Measurements from ENCODE around the gene CHSY1. TPM values are rescaled to one million over a fixed set of nuclear protein-coding genes. Genes with fewer than 3 reads are reported as not detected.
A peak's percentile ranks its signal among the peaks of the same experiment; 100 is the strongest.

Gene CHSY1
- total RNA-seq, 4 donors from 2014 or later: 8.8 to 19.3 (median 11.4) TPM

DNA sequence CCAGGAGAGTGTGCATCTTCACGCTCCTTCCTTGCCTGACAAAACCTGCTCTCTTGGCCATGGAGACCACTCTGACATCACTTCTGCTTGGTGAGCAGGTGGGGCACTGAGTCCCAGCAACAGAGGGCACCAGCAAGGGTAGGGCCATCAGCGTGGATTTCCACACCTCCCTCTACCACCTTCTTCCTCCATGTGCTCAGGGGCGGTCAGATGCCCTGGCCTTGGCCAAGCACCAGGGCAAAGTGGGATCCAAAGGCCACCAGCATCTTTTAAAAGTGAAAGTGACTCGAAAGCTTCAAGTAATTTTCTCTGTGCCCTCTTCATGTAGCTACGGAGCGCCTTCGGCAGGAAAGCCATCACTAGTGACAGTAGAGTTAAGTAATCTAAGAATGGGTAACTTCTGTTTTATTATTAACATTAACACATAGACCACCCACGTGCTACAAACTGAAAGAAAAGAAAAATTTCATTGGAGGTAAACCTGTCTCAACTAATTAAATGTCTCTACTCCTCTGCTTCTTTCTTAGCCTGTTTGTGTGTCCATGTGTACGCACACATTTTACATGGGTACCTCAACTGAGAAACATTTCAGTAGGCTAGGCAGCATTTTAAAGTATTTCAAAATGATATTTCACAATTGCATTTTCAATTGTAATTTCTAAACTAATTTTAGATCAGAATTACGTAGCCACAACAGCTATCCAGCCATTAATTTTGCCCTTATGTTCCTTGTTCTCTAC lies 57.9 kb downstream of the CHSY1 start:
- intact Hi-C loops (cut with DNase I): no loop called here
- H3K36me3 ChIP-seq: no peaks in the 10 kb centered on the region

DNA sequence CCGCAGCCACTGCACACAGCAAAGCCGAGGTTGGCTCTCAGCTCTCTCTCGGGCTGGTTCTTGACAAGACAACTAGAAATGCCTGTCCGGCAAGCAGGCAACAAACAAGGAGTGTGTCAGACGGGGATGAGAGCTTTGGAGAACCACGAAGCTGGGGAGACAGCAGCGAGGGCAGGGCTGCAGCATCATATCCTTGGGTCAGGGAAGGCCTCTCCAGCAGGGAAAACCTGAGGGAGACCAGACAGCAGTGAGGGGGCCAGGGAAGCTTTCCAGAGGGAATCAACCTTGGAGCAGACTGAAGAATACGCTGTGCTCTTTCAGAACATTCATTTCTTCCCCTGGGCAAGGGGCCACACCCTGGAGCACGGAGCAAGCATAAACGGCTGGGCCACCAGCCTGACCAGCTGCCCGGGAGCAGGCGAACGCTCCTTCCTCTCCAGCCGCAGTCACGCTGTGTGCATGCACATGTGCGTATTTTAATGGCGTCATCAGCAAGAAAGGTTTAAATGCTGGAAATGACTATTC lies 58.7 kb downstream of the CHSY1 start:
- H3K4me3 ChIP-seq: peak overlapping the region in 3 of 4 donors; percentile 3 to 28 (median 6)
- TF ChIP-seq POLR2A (IDR thresholded peaks at IDR 0.05): no peak
- TF ChIP-seq, protein P1, sequence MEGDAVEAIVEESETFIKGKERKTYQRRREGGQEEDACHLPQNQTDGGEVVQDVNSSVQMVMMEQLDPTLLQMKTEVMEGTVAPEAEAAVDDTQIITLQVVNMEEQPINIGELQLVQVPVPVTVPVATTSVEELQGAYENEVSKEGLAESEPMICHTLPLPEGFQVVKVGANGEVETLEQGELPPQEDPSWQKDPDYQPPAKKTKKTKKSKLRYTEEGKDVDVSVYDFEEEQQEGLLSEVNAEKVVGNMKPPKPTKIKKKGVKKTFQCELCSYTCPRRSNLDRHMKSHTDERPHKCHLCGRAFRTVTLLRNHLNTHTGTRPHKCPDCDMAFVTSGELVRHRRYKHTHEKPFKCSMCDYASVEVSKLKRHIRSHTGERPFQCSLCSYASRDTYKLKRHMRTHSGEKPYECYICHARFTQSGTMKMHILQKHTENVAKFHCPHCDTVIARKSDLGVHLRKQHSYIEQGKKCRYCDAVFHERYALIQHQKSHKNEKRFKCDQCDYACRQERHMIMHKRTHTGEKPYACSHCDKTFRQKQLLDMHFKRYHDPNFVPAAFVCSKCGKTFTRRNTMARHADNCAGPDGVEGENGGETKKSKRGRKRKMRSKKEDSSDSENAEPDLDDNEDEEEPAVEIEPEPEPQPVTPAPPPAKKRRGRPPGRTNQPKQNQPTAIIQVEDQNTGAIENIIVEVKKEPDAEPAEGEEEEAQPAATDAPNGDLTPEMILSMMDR (IDR thresholded peaks at IDR 0.05): no peak
- WGBS, 2 donors: 14 to 64% methylated on average over 15 to 17 of the region's 17 CpGs
- H3K27me3 ChIP-seq: no peaks in the 10 kb centered on the region
- peaks cover 16 to 78% (median 31%) of the 10 kb centered on the region in 3 donors for H3K4me1 ChIP-seq
- intact Hi-C loops (cut with DNase I): no loop called here
- H3K27ac ChIP-seq: peak overlapping the region; percentile 62 to 78 (median 74)
- no peak for DNase-seq
- H3K36me3 ChIP-seq: no peaks in the 10 kb centered on the region
- no peaks in the 10 kb centered on the region for H3K9me3 ChIP-seq

More for the DNA sequence above, 57.9 kb downstream of the CHSY1 start:
- WGBS, 2 donors: 60 to 85% methylated on average over 10 of the region's 10 CpGs
- Histone ChIP-seq H3K27ac (peak overlapping the region; percentile 62 to 78 (median 74)), H3K27me3 (no peaks in the 10 kb centered on the region), H3K4me3 (peak overlapping the region in 2 of 4 donors; percentile 3 to 28), H3K9me3 (no peaks in the 10 kb centered on the region), H3K4me1 (peaks cover 20 to 78% (median 35%) of the 10 kb centered on the region in 3 donors)
- DNase-seq: no peak
- TF ChIP-seq, protein P1 (IDR thresholded peaks at IDR 0.05): no peak
- TF ChIP-seq POLR2A (IDR thresholded peaks at IDR 0.05): no peak

DNA sequence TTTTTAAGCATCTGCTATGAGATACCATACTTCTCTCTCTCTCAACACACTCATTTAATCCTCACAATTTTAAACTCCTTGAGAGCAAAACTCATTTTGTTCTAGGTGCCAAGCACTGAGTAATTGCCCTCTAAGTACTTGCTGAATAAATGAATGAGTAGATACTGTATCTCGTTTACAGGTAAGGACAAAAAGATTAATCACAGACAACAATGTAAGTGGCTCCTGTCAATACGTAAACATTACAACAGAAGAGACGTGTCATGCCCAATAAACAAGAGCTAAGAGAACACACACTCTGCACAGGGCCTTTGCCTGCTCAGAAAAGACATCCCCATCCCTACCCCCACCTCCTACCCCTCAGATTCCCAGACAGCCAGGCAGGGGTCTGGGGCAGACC lies 59.8 kb downstream of the CHSY1 start:
- no peaks in the 10 kb centered on the region for H3K27me3 ChIP-seq
- H3K4me1 ChIP-seq: peaks cover 16 to 83% (median 33%) of the 10 kb centered on the region in 3 donors
- H3K9me3 ChIP-seq: no peaks in the 10 kb centered on the region
- peak overlapping the region in 3 of 4 donors; percentile 72 to 78 (median 77) for H3K27ac ChIP-seq
- intact Hi-C loops (cut with DNase I): no loop called here
- H3K4me3 ChIP-seq: no peak overlapping the region
- DNase-seq: no peak
- H3K36me3 ChIP-seq: no peaks in the 10 kb centered on the region
- 53 to 61% methylated on average over 3 of the region's 3 CpGs for WGBS, 2 donors
- no peak for TF ChIP-seq POLR2A (IDR thresholded peaks at IDR 0.05)
- TF ChIP-seq, protein P1 (IDR thresholded peaks at IDR 0.05): no peak

DNA sequence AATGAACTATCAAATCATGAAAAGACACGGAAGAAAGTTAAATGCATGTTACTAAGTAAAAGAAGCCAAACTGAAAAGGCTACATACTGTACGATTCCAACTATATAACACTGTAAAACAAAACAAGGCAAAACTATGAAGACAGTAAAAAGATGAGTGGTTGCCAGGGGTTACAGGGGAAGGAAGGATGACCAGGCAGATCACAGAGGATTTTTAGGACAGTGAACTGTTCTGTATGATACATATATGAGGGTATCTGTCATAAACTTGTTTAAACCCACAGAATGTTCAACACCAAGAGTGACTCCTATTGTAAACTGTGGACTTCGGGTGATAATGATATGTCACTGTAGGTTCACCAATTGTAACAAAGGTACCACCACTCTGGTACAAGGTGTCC lies 60.6 kb downstream of the CHSY1 start:
- 66 to 77% methylated on average over 3 of the region's 3 CpGs for WGBS, 2 donors
- Histone ChIP-seq H3K36me3 (no peaks in the 10 kb centered on the region), H3K4me3 (no peak overlapping the region), H3K27ac (no peak overlapping the region), H3K4me1 (peaks cover 16 to 92% (median 35%) of the 10 kb centered on the region in 3 donors), H3K27me3 (no peaks in the 10 kb centered on the region), H3K9me3 (no peaks in the 10 kb centered on the region)
- intact Hi-C loops (cut with DNase I): no loop called here
- no peak for TF ChIP-seq POLR2A (IDR thresholded peaks at IDR 0.05)
- TF ChIP-seq, protein P1 (IDR thresholded peaks at IDR 0.05): no peak
- no peak for DNase-seq

DNA sequence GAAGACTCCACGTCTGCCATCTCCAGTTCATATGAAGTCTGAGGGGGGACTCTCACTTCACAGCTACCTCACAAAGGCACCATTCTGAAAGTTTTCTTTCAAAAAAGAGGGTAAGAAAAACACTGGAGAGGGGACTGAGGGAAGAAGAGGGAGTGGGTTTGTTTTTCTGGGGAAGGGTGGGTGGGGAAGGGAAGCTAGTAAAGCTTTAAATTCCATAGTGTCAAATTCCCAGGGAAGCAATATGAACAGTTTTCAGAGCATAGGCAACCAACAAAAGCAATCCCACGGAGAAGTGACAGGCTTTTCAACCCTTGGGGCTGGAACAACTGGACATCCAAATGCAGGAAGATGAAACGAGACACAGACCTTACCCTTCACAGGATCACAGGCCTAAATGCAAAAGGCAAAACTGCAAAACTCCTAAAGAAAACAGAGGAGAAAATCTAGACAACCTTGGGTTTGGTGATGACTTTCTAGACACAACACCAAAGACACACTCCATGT lies 61.7 kb downstream of the CHSY1 start:
- no peak for DNase-seq
- H3K27me3 ChIP-seq: no peaks in the 10 kb centered on the region
- WGBS, 2 donors: 76% methylated on average over 3 of the region's 3 CpGs
- no peaks in the 10 kb centered on the region for H3K9me3 ChIP-seq
- TF ChIP-seq, protein P1 (IDR thresholded peaks at IDR 0.05): no peak
- no peak for TF ChIP-seq POLR2A (IDR thresholded peaks at IDR 0.05)
- intact Hi-C loops (cut with DNase I): no loop called here
- no peak overlapping the region for H3K4me3 ChIP-seq
- H3K4me1 ChIP-seq: peaks cover 16 to 97% (median 35%) of the 10 kb centered on the region in 3 donors
- H3K36me3 ChIP-seq: no peaks in the 10 kb centered on the region
- H3K27ac ChIP-seq: peak overlapping the region in 3 of 4 donors; percentile 77 to 85 (median 83)
